T-helper 22 cell (primary cell): ENCODE measurements around the gene QRICH2.
"Not testable (repeated sequence)": the region's sequence is repeated elsewhere in the genome, so short reads cannot be mapped to it uniquely, and the experiment has no call there.

Source experiments
- DNase-seq: peaks from one replicate; pipeline ENCODE4 v3.0.0-alpha.2; 2020; ENCODE audit warnings: low read depth

The QRICH2 gene

GRCh38 chr17:76265624-76266243 lies 42.3 kb downstream of the QRICH2 start:
- peak; percentile 34 for DNase-seq

DNA sequence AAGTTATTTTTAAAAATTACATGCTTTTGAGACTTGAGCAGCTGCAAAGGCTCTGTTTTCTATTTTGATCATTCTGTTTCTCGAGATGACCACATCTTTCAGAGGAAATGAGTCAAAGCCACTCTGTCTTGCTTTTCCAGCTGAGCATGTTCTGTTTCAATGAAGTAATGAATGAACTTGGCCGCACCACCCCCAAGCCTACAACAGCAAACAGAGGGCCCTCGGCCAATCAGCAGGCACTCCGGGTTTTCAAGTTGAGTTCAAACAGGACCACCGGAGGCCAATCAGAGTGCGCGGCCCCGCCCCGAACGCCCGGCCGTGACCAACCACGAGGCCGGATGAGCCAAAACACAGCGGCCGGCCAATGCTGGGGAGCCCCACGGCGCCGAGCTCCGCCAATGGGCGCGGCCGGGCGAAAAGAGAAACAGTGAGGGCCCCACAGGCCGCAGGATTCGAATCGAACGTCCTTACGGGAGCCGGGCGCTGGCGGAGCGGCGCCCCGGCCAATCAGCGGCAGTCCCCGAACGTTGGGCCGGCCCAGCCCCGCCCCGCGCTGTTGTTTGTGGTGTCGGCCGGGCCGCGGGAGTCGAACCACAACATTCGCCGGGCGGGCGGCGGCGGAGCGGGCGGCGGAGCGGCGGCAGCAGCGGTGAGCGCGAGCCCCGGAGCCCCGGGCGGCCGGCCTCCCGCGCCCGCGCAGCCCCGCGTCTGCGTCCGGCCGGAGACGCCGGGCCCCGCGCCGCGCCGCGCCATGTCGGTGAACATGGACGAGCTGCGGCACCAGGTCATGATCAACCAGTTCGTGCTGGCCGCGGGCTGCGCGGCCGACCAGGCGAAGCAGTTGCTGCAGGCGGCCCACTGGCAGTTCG lies 43.1 kb downstream of the QRICH2 start, which contains the start of gene UBALD2:
UBALD2 (plus strand) TSS at position 594 of the 869 bp plus-strand sequence; CDS start at position 752, 158 bp downstream.
- peak; percentile 98 for DNase-seq

- no peak for DNase-seq
These were observed 43.7 kb downstream of the QRICH2 start for GRCh38 chr17:76264425-76264754.

DNA sequence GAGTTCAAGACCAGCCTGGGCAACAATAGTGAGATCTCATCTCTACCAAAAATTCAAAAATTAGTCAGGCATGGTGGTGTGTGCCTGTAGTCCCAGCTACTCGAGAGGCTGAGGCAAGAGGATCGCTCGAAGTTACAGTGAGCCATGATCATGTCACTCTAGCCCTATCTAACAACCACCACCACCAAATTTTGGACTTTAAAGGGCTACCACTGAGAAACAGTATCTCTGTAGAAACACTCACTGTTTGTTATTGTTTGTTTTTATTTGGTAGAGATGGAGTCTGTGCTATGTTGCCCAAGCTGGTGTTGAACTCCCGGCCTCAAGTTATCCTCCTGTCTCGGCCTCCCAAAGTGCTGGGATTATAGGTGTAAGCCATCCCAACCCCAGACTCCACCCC lies 44.2 kb downstream of the QRICH2 start:
- DNase-seq, result no peak

- no peak for DNase-seq
These were observed 45.2 kb downstream of the QRICH2 start for GRCh38 chr17:76262732-76263344.

- DNase-seq, result no peak
These were observed 46.5 kb downstream of the QRICH2 start for GRCh38 chr17:76261421-76262215.

DNA sequence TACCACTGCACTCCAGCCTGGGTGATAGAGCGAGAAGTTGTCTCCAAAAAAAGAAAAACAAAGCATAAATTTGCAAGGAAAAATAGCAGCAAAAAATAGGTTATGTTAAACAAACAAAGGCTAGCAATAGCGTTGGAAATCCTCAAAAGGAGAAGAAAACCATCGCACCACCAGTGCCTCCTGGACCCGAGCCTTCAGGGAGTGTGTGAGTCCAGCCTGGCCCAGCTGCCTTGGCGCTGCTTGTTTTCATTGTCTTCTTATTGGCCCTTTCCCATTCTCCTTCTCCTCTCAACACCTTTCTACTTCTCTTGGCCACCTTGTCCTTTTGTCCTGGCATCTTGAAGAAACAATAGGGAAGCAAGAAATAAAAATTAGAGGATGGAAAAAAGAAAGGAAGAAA lies 47.4 kb downstream of the QRICH2 start:
- DNase-seq, result no peak

- DNase-seq, result no peak
These were observed 47.9 kb downstream of the QRICH2 start for GRCh38 chr17:76260220-76260619.

- not testable (repeated sequence) for DNase-seq
These were observed 51.5 kb downstream of the QRICH2 start for GRCh38 chr17:76256430-76257050.

DNA sequence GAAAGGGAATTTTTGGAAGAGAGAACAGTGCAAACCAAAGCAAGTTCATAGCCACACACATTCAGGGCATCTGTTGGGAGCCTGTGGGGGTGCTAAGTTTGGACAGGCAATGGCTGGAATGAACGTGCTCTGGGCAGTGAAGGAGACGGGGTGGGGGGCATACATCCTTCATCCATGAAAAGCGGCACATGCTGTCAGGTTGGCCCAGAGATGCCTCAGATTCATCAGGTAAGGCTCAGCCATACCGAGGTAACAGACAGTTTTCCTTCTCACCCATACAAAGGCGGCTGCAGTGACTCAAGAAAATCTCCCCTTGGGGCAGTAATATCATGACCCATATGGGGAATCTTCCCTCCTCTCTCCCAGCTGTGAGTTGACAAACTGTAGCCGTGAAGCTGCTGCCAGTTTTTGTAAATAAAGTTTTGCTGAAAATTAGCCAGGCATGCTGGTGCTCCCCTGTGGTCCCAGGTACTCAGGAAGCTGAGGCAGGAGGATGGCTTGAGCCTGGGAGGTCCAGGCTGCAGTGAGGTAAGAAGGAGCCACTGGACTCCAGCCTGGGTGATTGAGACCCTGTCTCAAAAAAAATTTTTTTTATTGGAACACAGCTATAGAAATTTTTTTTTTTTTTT lies 52.2 kb downstream of the QRICH2 start:
- DNase-seq, result no peak

DNA sequence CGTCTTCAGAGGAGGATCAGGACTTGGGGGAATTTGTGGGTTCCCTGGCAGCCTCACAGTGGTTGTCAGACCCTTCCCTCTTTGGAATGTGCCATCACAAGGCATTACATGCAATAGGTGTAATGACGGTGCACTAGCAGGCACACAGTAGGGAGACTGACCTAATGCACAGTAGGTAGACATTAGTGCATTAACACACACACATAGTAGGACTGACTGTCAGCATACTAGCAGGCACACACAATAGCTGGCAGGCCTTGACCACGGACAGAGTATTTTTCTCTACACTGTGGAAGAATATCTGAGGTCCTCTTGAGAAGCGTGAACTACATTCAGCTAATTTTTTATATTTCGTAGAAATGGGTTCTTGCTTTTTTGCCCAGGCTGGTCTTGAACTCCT lies 53.8 kb downstream of the QRICH2 start:
- no peak for DNase-seq

DNA sequence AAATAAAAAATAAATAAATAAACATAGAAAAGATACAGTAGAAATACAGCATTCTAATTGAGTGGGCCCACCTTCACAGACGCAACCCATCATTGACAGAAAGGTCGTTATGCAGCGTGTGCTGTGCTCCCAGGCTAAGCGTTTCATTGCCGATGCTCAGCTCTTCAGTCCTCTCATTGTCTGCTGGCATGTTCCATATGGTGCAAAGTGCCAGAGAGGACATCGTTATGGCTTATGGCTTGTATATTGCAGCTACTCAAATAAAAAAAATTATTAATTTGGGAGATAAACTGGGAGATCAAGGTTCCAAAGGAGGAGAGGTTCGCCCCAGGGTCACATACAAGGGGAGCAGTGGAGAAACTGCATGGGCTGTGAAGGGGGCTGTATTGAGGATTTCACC lies 54.2 kb downstream of the QRICH2 start:
- no peak for DNase-seq

DNA sequence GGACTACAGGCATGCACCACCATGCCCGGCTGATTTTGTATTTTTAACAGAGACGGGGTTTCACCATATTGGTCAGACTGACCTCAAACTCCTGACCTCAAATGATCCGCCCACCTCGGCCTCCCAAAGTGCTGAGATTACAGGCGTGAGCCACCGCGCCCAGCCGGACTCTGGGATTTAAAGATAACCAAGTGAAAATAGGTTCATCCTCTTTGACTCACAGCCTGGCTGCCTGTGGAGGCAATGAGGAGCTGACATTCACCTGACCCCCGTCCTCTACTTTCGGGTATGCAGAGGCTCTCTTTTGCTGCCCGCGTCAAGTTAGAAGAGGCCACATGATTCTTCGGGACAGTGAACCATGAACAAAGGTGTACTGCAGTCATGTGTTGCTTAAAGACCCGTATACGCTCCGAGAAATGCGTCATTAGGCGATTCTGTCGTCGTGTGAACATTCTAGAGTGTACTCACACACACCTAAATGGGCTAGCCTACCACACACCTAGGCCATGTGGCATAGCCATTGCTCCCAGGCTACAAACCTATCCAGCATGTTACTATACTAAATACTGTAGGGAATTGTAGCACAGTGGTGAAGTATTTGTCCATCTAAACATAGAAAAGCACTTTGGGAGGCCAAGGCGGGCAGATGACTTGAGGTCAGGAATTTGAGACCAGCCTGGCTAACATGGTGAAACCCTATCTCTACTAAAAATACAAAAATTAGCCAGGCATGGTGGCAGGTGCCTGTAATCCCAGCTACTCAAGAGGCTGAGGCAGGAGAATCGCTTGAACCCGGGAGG lies 54.9 kb downstream of the QRICH2 start:
- DNase-seq, result not testable (repeated sequence)

DNA sequence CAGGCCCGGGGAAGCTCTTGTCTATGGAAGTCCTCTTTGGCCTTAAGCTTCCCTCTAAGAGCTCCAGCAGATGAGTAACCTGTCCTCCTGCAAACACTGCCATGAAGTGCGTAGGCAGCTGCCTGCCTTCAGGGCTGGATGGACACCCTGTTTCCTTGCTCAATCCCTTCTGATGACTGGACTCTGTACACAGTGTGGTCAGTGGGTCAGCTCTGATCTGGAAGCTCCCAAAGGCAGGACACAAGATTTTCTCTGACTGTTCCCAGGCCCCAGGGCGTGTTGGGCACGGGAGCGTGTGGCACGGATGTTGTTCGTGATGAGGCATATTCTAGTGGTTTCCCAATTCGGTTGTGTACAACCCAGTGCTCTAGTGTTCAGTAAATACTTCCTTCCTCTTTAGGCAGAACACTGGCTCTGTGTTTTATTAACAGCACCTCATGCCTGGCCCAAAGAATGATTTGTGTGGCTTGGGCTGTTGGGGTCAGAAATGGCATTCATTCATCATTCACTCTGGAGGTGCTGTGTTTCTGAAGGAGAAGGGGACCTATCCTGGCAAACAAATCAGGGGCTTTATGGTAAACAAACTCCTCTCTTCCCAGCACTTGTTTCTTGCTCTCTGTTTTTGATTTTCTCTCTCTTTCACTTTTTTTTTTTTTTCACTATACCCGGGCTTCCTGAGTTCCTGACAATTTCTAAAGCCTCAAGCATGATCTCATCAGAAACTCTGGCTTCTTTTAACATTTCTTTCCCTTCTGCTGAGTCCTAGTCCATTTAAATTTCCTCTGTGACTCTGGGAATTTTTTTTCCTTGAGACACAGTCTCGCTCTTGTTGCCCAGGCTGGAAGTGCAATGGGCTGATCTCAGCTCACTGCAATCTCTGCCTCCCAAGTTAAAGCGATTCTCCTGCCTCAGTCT lies 55.8 kb downstream of the QRICH2 start:
- no peak for DNase-seq

DNA sequence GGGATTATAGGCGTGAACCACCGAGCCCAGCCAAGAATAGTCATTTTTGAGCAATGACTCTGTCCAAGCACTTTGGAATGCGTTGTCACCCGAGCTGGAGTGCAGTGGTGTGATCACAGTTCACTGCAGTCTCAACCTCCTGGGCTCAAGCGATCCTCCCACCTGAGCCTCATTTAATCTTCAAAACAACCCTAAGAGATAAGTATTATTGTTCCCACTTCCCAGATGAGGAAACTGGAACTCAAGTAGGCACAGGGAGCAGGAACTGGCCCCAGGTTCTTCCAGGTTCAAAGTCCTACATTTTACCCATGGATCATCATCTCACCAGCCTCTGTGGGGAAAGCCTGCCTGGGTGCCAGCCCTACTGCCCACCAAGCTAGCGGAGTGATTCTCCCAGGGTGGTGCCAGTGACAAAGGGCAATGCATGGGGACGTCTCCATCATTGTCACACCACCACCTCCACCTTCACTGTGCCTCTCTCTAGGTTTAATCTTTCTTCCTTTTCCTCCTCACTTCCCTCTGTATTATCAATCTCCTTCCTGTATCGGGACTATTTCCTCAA lies 56.5 kb downstream of the QRICH2 start:
- DNase-seq, result no peak

- DNase-seq, result no peak
These were observed 57.9 kb downstream of the QRICH2 start for GRCh38 chr17:76250141-76250540.

DNA sequence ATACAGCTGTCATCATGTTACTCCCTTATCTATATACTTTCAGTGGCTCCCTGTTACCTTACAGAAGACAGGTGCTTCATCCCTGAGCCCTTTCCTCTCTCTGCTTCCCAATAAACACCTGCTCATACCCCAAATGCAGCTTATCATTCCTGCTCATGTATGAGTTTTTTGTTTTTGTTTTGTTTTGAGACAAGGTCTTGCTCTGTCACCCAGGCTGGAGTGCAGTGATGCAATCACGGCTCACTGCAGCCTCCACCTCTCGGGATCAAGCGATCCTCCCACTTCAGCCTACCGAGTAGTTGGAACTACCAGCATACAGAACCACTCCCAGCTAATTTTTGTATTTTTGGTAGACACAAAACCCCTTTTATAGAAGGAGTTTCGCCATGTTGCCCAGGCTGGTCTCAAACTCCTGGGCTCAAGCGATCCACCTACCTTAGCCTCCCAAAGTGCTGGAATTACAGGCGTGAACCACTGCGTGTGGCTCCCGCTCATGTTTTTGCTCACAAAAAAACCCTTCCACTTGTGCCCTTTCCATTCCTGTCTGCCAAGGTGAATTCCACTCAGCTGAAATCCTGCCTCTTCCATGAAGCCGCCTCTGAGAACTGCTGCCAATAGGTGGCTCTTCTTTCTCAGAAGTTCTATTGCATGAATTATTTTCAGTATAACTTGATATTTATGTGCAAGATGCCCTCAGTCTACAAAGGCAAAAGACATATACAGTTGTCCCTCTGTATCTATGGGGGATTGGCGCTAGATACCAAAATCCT lies 59.9 kb downstream of the QRICH2 start:
- DNase-seq, result no peak

DNA sequence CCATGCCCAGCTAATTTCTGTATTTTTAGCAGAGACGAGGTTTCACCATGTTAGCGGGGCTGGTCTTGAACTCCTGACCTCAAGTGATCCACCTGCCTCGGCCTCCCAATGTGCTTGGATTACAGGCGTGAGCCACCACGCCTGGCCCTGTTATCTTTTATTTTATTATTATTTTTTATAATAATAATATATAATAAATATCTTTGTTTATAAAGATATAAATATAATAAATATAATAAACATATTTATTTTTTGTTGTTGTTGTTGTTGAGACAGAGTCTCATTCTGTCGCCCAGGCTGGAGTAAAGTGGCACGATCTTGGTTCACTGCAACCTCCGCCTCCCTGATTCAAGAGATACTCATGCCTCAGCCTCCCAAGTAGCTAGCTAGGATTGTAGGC lies 60.8 kb downstream of the QRICH2 start:
- no peak for DNase-seq
